GM12878 (cell line): ENCODE data around the gene C1QTNF8. TPM values are rescaled to one million over a fixed set of nuclear protein-coding genes. Genes with fewer than 3 reads are reported as not detected.

Source experiments
- ATAC-seq: fragments of 200-7000 bp; cut with Tn5 transposase; 3 replicates; pipeline ENCODE4 v1.9.1; 2020; ENCODE audit warnings: mild to moderate bottlenecking, moderate library complexity
- BruUV-seq: library from RNA; stranded (reverse); fragments of 400-500 nt; replicated peaks from 2 replicates; lab custom pipeline; 2021; lab: Mats Ljungman, UMichigan
- CTCF ChIA-PET: fragments of 300-600 bp; sonication (Branson Sonifier 250); formaldehyde crosslinking; extraction: SDS; loops from one replicate; lab custom pipeline; 2021; ENCODE audit warnings: inconsistent platforms; lab: Yijun Ruan, JAX
- POLR2A ChIA-PET: fragments of 350-600 bp; formaldehyde crosslinking; extraction: SDS; loops from one replicate; lab custom pipeline; 2021; ENCODE audit warnings: inconsistent platforms; lab: Charles Lee
- RAD21 ChIA-PET: fragments of 300-600 bp; sonication (Branson Sonifier 250); formaldehyde crosslinking; loops from one replicate; lab custom pipeline; 2023; ENCODE audit warnings: antibody characterized with exemption; ENCODE audit not compliant: unreplicated experiment; lab: Charles Lee
- SMC1A ChIA-PET: fragments of 300-600 bp; sonication (Branson Sonifier 250); formaldehyde crosslinking; loops from one replicate; lab custom pipeline; 2023; ENCODE audit not compliant: unreplicated experiment, uncharacterized antibody; lab: Charles Lee
- DNase-seq: peaks from one replicate; pipeline ENCODE4 v3.0.0-alpha.2; 2011; ENCODE audit warnings: low read depth, low spot score
- FAIRE-seq: peaks from 3 replicates; lab custom pipeline; 2011; peaks lifted over from hg19 to GRCh38; lab: Jason Lieb, UNC
- H2AFZ ChIP-seq: 2 replicates; pipeline ENCODE4 v1.6.0; 2011; ENCODE audit warnings: low read depth, low read length, control low read depth; ENCODE audit not compliant: control insufficient read depth
- H3K27ac ChIP-seq: 2 replicates; pipeline ENCODE4 v1.5.1; 2011; ENCODE audit warnings: control low read depth; ENCODE audit not compliant: control insufficient read depth, insufficient read depth
- H3K27me3 ChIP-seq, 2 experiments: replicated peaks in 1 of 2; 2 replicates each; pipeline versions ENCODE4 v1.6.0 to v1.6.1; 2011; ENCODE audit warnings: low read length in 1 of 2; ENCODE audit not compliant: control insufficient read depth in 2 of 2, insufficient read depth in 2 of 2
- H3K36me3 ChIP-seq, 2 experiments: 2 replicates each; pipeline ENCODE4 v1.5.1; 2011; ENCODE audit warnings: low read length in 1 of 2; ENCODE audit not compliant: control insufficient read depth in 2 of 2, insufficient read depth in 2 of 2
- H3K4me1 ChIP-seq: 2 replicates; pipeline ENCODE4 v1.6.1; 2011; ENCODE audit warnings: mild to moderate bottlenecking, low read length, moderate library complexity, mixed read lengths; ENCODE audit not compliant: control insufficient read depth, insufficient read depth
- H3K4me2 ChIP-seq: 2 replicates; pipeline ENCODE4 v1.6.0; 2011; ENCODE audit warnings: control low read depth; ENCODE audit not compliant: control insufficient read depth, insufficient read depth
- H3K4me3 ChIP-seq: fragments of 200-600 bp; sonication (generic); 2 replicates; pipeline ENCODE4 v1.5.1; 2016
- H3K79me2 ChIP-seq: 2 replicates; pipeline ENCODE4 v1.6.0; 2011; ENCODE audit warnings: low read length; ENCODE audit not compliant: control insufficient read depth, insufficient read depth
- H3K9ac ChIP-seq: 2 replicates; pipeline ENCODE4 v1.8.0; 2011; ENCODE audit warnings: low read length, control low read depth, mixed read lengths; ENCODE audit not compliant: control insufficient read depth, insufficient read depth
- H3K9me3 ChIP-seq: replicated peaks from 3 replicates; pipeline ENCODE4 v1.5.1; 2011; ENCODE audit warnings: mild to moderate bottlenecking, low read length; ENCODE audit not compliant: control insufficient read depth, insufficient read depth
- H4K20me1 ChIP-seq: 2 replicates; pipeline ENCODE4 v1.6.0; 2011; ENCODE audit not compliant: control insufficient read depth, insufficient read depth
- CUX1 ChIP-seq: IDR thresholded peaks from 2 replicates; pipeline ENCODE4 v1.6.1; 2012; ENCODE audit warnings: improper control_type of control experiment, low read depth, low read length; ENCODE audit not compliant: insufficient replicate concordance
- DPF2 ChIP-seq: fragments of 450-650 bp; IDR thresholded peaks from 2 replicates; pipeline ENCODE4 v1.6.1; 2017; ENCODE audit warnings: mild to moderate bottlenecking
- E2F4 ChIP-seq: IDR thresholded peaks from 2 replicates; pipeline ENCODE4 v1.6.1; 2012; ENCODE audit warnings: low read depth, low read length, improper control_type of control experiment
- HSF1 ChIP-seq: fragments of 150-350 bp; IDR thresholded peaks from 2 replicates; pipeline ENCODE4 v1.6.1; 2014; ENCODE audit warnings: mild to moderate bottlenecking, low read depth, low read length
- MTA3 ChIP-seq: IDR thresholded peaks from 2 replicates; pipeline ENCODE4 v1.6.1; 2012; ENCODE audit warnings: low read length, inconsistent platforms, borderline replicate concordance
- NFYA ChIP-seq: IDR thresholded peaks from 2 replicates; pipeline ENCODE4 v1.6.1; 2011; ENCODE audit warnings: low read depth, mild to moderate bottlenecking, low read length, improper control_type of control experiment, borderline replicate concordance
- RAD51 ChIP-seq: fragments of 450-650 bp; IDR thresholded peaks from 2 replicates; pipeline ENCODE4 v1.6.1; 2016; ENCODE audit warnings: moderate library complexity, mild to moderate bottlenecking, inconsistent platforms
- RBBP5 ChIP-seq: fragments of 200-600 bp; sonication (generic); conservative IDR thresholded peaks from 2 replicates; pipeline ENCODE4 v1.6.1; 2016
- STAT1 ChIP-seq: fragments of 450-650 bp; conservative IDR thresholded peaks from 2 replicates; pipeline ENCODE4 v1.6.1; 2014; ENCODE audit warnings: antibody characterized with exemption, mild to moderate bottlenecking
- TAF1 ChIP-seq: IDR thresholded peaks from 2 replicates; pipeline ENCODE4 v1.6.1; 2011; ENCODE audit warnings: mild to moderate bottlenecking, low read depth, low read length, borderline replicate concordance
- TCF12 ChIP-seq: IDR thresholded peaks from 2 replicates; pipeline ENCODE4 v1.6.1; 2011; ENCODE audit warnings: low read depth, mild to moderate bottlenecking, low read length
- WRNIP1 ChIP-seq: IDR thresholded peaks from 2 replicates; pipeline ENCODE4 v1.6.1; 2011; ENCODE audit warnings: low read depth, low read length, improper control_type of control experiment, borderline replicate concordance
- YY1 ChIP-seq: IDR thresholded peaks from 2 replicates; pipeline ENCODE4 v1.6.1; 2011; ENCODE audit warnings: low read depth, mild to moderate bottlenecking, low read length
- whole genome bisulfite sequencing: methylation state at CpG from one replicate; pipeline ENCODE4 v1.1.6; 2016; ENCODE audit warnings: low lambda C conversion rate; ENCODE audit not compliant: insufficient replicate concordance, insufficient coverage; ENCODE audit errors: missing lambda C conversion rate; 5-methylcytosine and 5-hydroxymethylcytosine counted together
- in situ Hi-C: fragments of 300-500 bp; cut with MboI; formaldehyde crosslinking; loops from 9 replicates; pipeline ENCODE4 v1.14.3; 2018; ENCODE audit warnings: mixed read lengths
- intact Hi-C: fragments of 100-400 bp; cut with micrococcal nuclease; formaldehyde crosslinking; loops from one replicate; pipeline ENCODE4 v1.14.2; 2022; ENCODE audit not compliant: unreplicated experiment
- polyA plus RNA-seq, 11 experiments: library from polyadenylated mRNA; depleted of rRNA in 4 of 11; unstranded in 6 of 11; stranded (reverse) in 5 of 11; fragments of >200 nt; fragmentation: Nextera tagmentation in 4 of 11; fragmentation: Illumina TruSeq in 1 of 11; extraction: Ambion mirVana in 4 of 11; extraction: Trizol in 1 of 11; gene quantifications; 1 replicate in 1 of 11; 2 replicates in 10 of 11; pipeline versions ENCODE4 v1.2.1 to v1.2.3, GENCODE V29; 2011 to 2016; ENCODE audit warnings: inconsistent platforms in 2 of 11, missing spikeins in 2 of 11, low read depth in 1 of 11
- total RNA-seq, 4 experiments: library from RNA; depleted of rRNA in 3 of 4; stranded (reverse); fragments of >200 nt in 3 of 4; fragmentation: Illumina TruSeq in 1 of 4; extraction: Trizol in 1 of 4; gene quantifications; 2 replicates each; pipeline versions ENCODE4 v1.2.1 to v1.2.3, GENCODE V29; 2013 to 2021

The C1QTNF8 gene
- total and polyA plus RNA-seq, 10 of the 15 experiments (the other 5 are each of a cell fraction or from before 2014, with no cell fraction given), result not detected

GRCh38 chr16:1112506-1113184, 16.6 kb upstream of the C1QTNF8 start:
- Histone ChIP-seq H3K27me3 (no peaks in the 10 kb centered on the region), H3K36me3 (no peaks in the 10 kb centered on the region), H3K4me2 (no peak overlapping the region), H3K27ac (no peak overlapping the region), H3K4me1 (no peaks in the 10 kb centered on the region), H2AFZ (no peak overlapping the region), H3K4me3 (no peak overlapping the region), H4K20me1 (no peaks in the 10 kb centered on the region), H3K9ac (no peak overlapping the region), H3K9me3 (no peaks in the 10 kb centered on the region), H3K79me2 (no peaks in the 10 kb centered on the region)
- intact Hi-C loops (no loop called here), in situ Hi-C loops (no loop called here)
- POLR2A ChIA-PET, result no interaction called here
- no peak for TF ChIP-seq MTA3
- TF ChIP-seq YY1, result no peak
- TF ChIP-seq TCF12, result no peak
- TF ChIP-seq DPF2, result no peak
- no peak for TF ChIP-seq CUX1
- TF ChIP-seq TAF1, result no peak
- TF ChIP-seq STAT1, result no peak
- no peak for TF ChIP-seq HSF1
- TF ChIP-seq RAD51, result no peak
- TF ChIP-seq E2F4, result no peak
- TF ChIP-seq WRNIP1, result no peak
- TF ChIP-seq NFYA, result no peak
- no peak for TF ChIP-seq RBBP5
- RAD21 ChIA-PET, result no interaction called here
- DNase-seq, result no peak
- SMC1A ChIA-PET, result no interaction called here
- CTCF ChIA-PET, result no interaction called here
- ATAC-seq, result no peak
- no TSS peak for BruUV-seq
- no peak for FAIRE-seq
- WGBS, result 53% methylated on average over 26 of the region's 26 CpGs
